Kasumi-1 (cell line): ENCODE measurements around the gene ASPHD2.

Source experiments
- DNase-seq, 2 experiments: peaks; one replicate each; lab custom pipeline; 2025; lab: John Stamatoyannopoulos, UW

ASPHD2 gene

GRCh38 chr22:26474682-26475081, 45.6 kb downstream of the ASPHD2 start:
- DNase-seq: no peak

GRCh38 chr22:26476705-26477340, 47.8 kb downstream of the ASPHD2 start:
- DNase-seq: peak in 1 of 2 experiments; percentile 24

- no peak for DNase-seq
Measured at GRCh38 chr22:26477341-26477731, 48.3 kb downstream of the ASPHD2 start.

- DNase-seq: peak; percentile 49 to 56
Measured at GRCh38 chr22:26479043-26479791, 50.2 kb downstream of the ASPHD2 start.

- peak; percentile 65 to 78 for DNase-seq
Measured at GRCh38 chr22:26479792-26480610, 50.9 kb downstream of the ASPHD2 start.

GRCh38 chr22:26480611-26480932, 51.5 kb downstream of the ASPHD2 start:
- DNase-seq: no peak

GRCh38 chr22:26481112-26481693, 52.1 kb downstream of the ASPHD2 start:
- DNase-seq: no peak

GRCh38 chr22:26481694-26482093, 52.6 kb downstream of the ASPHD2 start:
- no peak for DNase-seq

GRCh38 chr22:26482161-26482560, 53.1 kb downstream of the ASPHD2 start:
- no peak for DNase-seq

- DNase-seq: peak in 1 of 2 experiments; percentile 10
Measured at GRCh38 chr22:26483043-26483438, 54.0 kb downstream of the ASPHD2 start.

GRCh38 chr22:26483439-26484359, 54.6 kb downstream of the ASPHD2 start, which contains the start of the genes HPS4 and SRRD:
HPS4 (minus strand) TSS chr22:26483783; CDS start chr22:26481762, 2,021 bp downstream.
SRRD (plus strand) TSS chr22:26483877; CDS start chr22:26483891, 14 bp downstream.
- peak; percentile 66 to 79 for DNase-seq

GRCh38 chr22:26484360-26484706, 55.3 kb downstream of the ASPHD2 start:
- DNase-seq: no peak

GRCh38 chr22:26485013-26485412, 56.0 kb downstream of the ASPHD2 start:
- no peak for DNase-seq

- DNase-seq: no peak
Measured at GRCh38 chr22:26485806-26486390, 56.8 kb downstream of the ASPHD2 start.

GRCh38 chr22:26486394-26486793, 57.3 kb downstream of the ASPHD2 start:
- no peak for DNase-seq

GRCh38 chr22:26487996-26488395, 58.9 kb downstream of the ASPHD2 start:
- no peak for DNase-seq

GRCh38 chr22:26489447-26490036, 60.5 kb downstream of the ASPHD2 start:
- DNase-seq: no peak

GRCh38 chr22:26492220-26492619, 63.2 kb downstream of the ASPHD2 start:
- no peak for DNase-seq

GRCh38 chr22:26494506-26494905, 65.4 kb downstream of the ASPHD2 start:
- no peak for DNase-seq
